SK-N-SH (cell line): ENCODE measurements around the gene CADPS2. TPM values are rescaled to one million over a fixed set of nuclear protein-coding genes. Genes with fewer than 3 reads are reported as not detected.
A peak's percentile ranks its signal among the peaks of the same experiment; 100 is the strongest.
"Not testable (repeated sequence)": the region's sequence is repeated elsewhere in the genome, so short reads cannot be mapped to it uniquely, and the experiment has no call there.

Experiments used
- CTCF ChIA-PET: fragments of 300-600, 350-600 bp; formaldehyde crosslinking; extraction: SDS; loops from one replicate; lab custom pipeline; 2021; lab: Yijun Ruan, JAX
- POLR2A ChIA-PET: fragments of 350-600 bp; sonication (Branson Sonifier 250); formaldehyde crosslinking; extraction: SDS; loops from one replicate; lab custom pipeline; 2020; ENCODE audit warnings: antibody characterized with exemption, inconsistent platforms; lab: Yijun Ruan, JAX
- DNase-seq: peaks from one replicate; pipeline ENCODE4 v3.0.0; 2012
- H2AFZ ChIP-seq: fragments of 200-600 bp; sonication (generic); 2 replicates; pipeline ENCODE4 v1.8.1; 2016; ENCODE audit warnings: antibody characterized with exemption, mild to moderate bottlenecking, low read depth
- H3F3A ChIP-seq: fragments of 200-600 bp; sonication (generic); replicated peaks from 2 replicates; pipeline ENCODE3; 2016; ENCODE audit warnings: antibody characterized with exemption, mild to moderate bottlenecking; ENCODE audit not compliant: insufficient read depth
- H3K27ac ChIP-seq, 2 experiments: fragments of 200-500 bp in 1 of 2; fragments of 200-600 bp in 1 of 2; sonication (Bioruptor generic) in 1 of 2; sonication (generic), shearing (Covaris generic) in 1 of 2; 2 replicates each; pipeline versions ENCODE4 v1.5.1 to v1.6.1; 2014 to 2016; ENCODE audit warnings: low read depth in 2 of 2, inconsistent platforms in 1 of 2, low read length in 1 of 2, mild to moderate bottlenecking in 1 of 2, mixed read lengths in 1 of 2
- H3K27me3 ChIP-seq: fragments of 200-600 bp; sonication (generic), shearing (Covaris generic); 2 replicates; pipeline ENCODE4 v1.6.1; 2016; ENCODE audit warnings: mixed run types; ENCODE audit not compliant: insufficient read depth
- H3K36me3 ChIP-seq, 2 experiments: fragments of 200-500 bp in 1 of 2; fragments of 200-600 bp in 1 of 2; sonication (Bioruptor generic) in 1 of 2; sonication (generic) in 1 of 2; replicated peaks in 1 of 2; 2 replicates each; pipeline versions ENCODE3 to v1.5.1; 2014 to 2016; ENCODE audit warnings: low read length in 1 of 2, mild to moderate bottlenecking in 1 of 2; ENCODE audit not compliant: insufficient read depth in 2 of 2, control insufficient read depth in 1 of 2
- H3K4me1 ChIP-seq, 2 experiments: fragments of 200-500 bp in 1 of 2; fragments of 200-600 bp in 1 of 2; sonication (Bioruptor generic) in 1 of 2; sonication (generic), shearing (Covaris generic) in 1 of 2; 2 replicates each; pipeline versions ENCODE4 v1.5.1 to v1.6.1; 2014 to 2016; ENCODE audit warnings: low read depth in 1 of 2, low read length in 1 of 2, mixed run types in 1 of 2; ENCODE audit not compliant: insufficient read depth in 2 of 2, control insufficient read depth in 1 of 2
- H3K4me2 ChIP-seq: fragments of 200-600 bp; sonication (generic), shearing (Covaris generic); 2 replicates; pipeline ENCODE4 v1.6.1; 2017; ENCODE audit warnings: mixed run types
- H3K4me3 ChIP-seq, 2 experiments: fragments of 200-500 bp in 1 of 2; fragments of 200-600 bp in 1 of 2; sonication (Bioruptor generic) in 1 of 2; sonication (generic), shearing (Covaris generic) in 1 of 2; 2 replicates each; pipeline versions ENCODE4 v1.5.1 to v1.8.1; 2014 to 2016; ENCODE audit warnings: low read depth in 2 of 2, inconsistent platforms in 1 of 2, low read length in 1 of 2, mild to moderate bottlenecking in 1 of 2, mixed read lengths in 1 of 2, moderate library complexity in 1 of 2
- H3K79me2 ChIP-seq: fragments of 200-600 bp; sonication (generic); 2 replicates; pipeline ENCODE4 v1.8.1; 2017; ENCODE audit warnings: mild to moderate bottlenecking; ENCODE audit not compliant: insufficient read depth
- H3K9ac ChIP-seq: fragments of 200-600 bp; sonication (generic); 2 replicates; pipeline ENCODE4 v1.6.1; 2017; ENCODE audit warnings: mixed run types
- H3K9me2 ChIP-seq: fragments of 200-600 bp; sonication (generic); 2 replicates; pipeline ENCODE4 v1.6.1; 2017; ENCODE audit warnings: mixed run types
- H3K9me3 ChIP-seq: fragments of 200-600 bp; sonication (generic); 2 replicates; pipeline ENCODE4 v1.6.1; 2017; ENCODE audit warnings: mixed run types, mild to moderate bottlenecking, moderate library complexity
- H4K20me1 ChIP-seq: fragments of 200-600 bp; sonication (generic); 2 replicates; pipeline ENCODE4 v1.6.1; 2017; ENCODE audit warnings: mild to moderate bottlenecking, mixed run types; ENCODE audit not compliant: insufficient read depth
- CTCF ChIP-seq: fragments of 200-600 bp; sonication (generic); IDR thresholded peaks from 2 replicates; pipeline ENCODE4 v1.6.1; 2017; ENCODE audit warnings: antibody characterized with exemption, mild to moderate bottlenecking, moderate library complexity
- FOXJ3 ChIP-seq: sonication (generic); formaldehyde crosslinking; IDR thresholded peaks from 2 replicates; pipeline ENCODE4 v1.5.1; 2020; ENCODE audit warnings: mild to moderate bottlenecking, missing genetic modification reagents
- FOXM1 ChIP-seq: IDR thresholded peaks from 2 replicates; pipeline ENCODE4 v1.4.0; 2012; ENCODE audit warnings: low read depth, mild to moderate bottlenecking
- IRF3 ChIP-seq: fragments of 150-350 bp; IDR thresholded peaks from 2 replicates; pipeline ENCODE4 v1.6.1; 2016; ENCODE audit warnings: mild to moderate bottlenecking, low read depth, low read length
- JUND ChIP-seq: IDR thresholded peaks from 2 replicates; pipeline ENCODE4 v1.4.0; 2012
- MAX ChIP-seq: IDR thresholded peaks from 2 replicates; pipeline ENCODE4 v1.4.0; 2012; ENCODE audit warnings: low read depth
- NFIC ChIP-seq: IDR thresholded peaks from 2 replicates; pipeline ENCODE4 v1.4.0; 2012; ENCODE audit warnings: borderline replicate concordance
- RAD21 ChIP-seq: IDR thresholded peaks from 2 replicates; pipeline ENCODE4 v1.6.1; 2012; ENCODE audit warnings: mild to moderate bottlenecking, low read length
- RFX5 ChIP-seq: IDR thresholded peaks from 2 replicates; pipeline ENCODE4 v1.6.1; 2012; ENCODE audit warnings: mild to moderate bottlenecking, improper control_type of control experiment, low read length
- SIN3A ChIP-seq: IDR thresholded peaks from 2 replicates; pipeline ENCODE4 v1.6.1; 2012; ENCODE audit warnings: low read depth, mild to moderate bottlenecking, low read length, moderate library complexity, borderline replicate concordance
- USF1 ChIP-seq: IDR thresholded peaks from 2 replicates; pipeline ENCODE4 v1.4.0; 2012; ENCODE audit warnings: low read depth, borderline replicate concordance
- YY1 ChIP-seq: IDR thresholded peaks from 2 replicates; pipeline ENCODE4 v1.4.0; 2012; ENCODE audit warnings: low read depth, mild to moderate bottlenecking
- ZBTB33 ChIP-seq: IDR thresholded peaks from 2 replicates; pipeline ENCODE4 v1.4.0; 2012; ENCODE audit warnings: low read depth, borderline replicate concordance
- WGBS: methylation state at CpG from one replicate; pipeline ENCODE4 v1.1.6; 2017; ENCODE audit warnings: low lambda C conversion rate; 5-methylcytosine and 5-hydroxymethylcytosine counted together
- polyA plus RNA-seq, 3 experiments: library from polyadenylated mRNA; depleted of rRNA; stranded (reverse); fragments of >200 nt; gene quantifications; 2 replicates each; pipeline ENCODE4 v1.2.3, GENCODE V29; 2012

The CADPS2 gene
- polyA plus RNA-seq, 1 of the 3 experiments (the other 2 are of a cell fraction): 0.05 TPM

- TF ChIP-seq ZBTB33 (no peak), JUND (no peak), NFIC (no peak), SIN3A (no peak), USF1 (no peak)
Measured at GRCh38 chr7:122289426-122289825, 596.8 kb downstream of the CADPS2 start (continued).

GRCh38 chr7:122284608-122285007 lies 601.7 kb downstream of the CADPS2 start:
- CTCF ChIA-PET, H3K9me3 ChIP-seq, H3K36me3 ChIP-seq, H3K9me2 ChIP-seq, H3K9ac ChIP-seq, H3K27ac ChIP-seq, H2AFZ ChIP-seq, POLR2A ChIA-PET, H3K4me2 ChIP-seq, H4K20me1 ChIP-seq, H3K4me3 ChIP-seq, H3K4me1 ChIP-seq, H3K79me2 ChIP-seq, DNase-seq, H3K27me3 ChIP-seq, H3F3A ChIP-seq: not testable (repeated sequence)
- 53% methylated on average over 16 of the region's 24 CpGs for WGBS

- Histone ChIP-seq H4K20me1 (no peaks in the 10 kb centered on the region), H3K27ac (no peak overlapping the region), H3K9me3 (no peaks in the 10 kb centered on the region), H3K9me2 (no peaks in the 10 kb centered on the region), H3F3A (no peaks in the 10 kb centered on the region), H3K4me1 (no peaks in the 10 kb centered on the region), H3K4me3 (no peak overlapping the region), H2AFZ (peak overlapping the region; percentile 18; the same call in 1 of the 2 replicates), H3K27me3 (no peaks in the 10 kb centered on the region), H3K4me2 (no peak overlapping the region), H3K9ac (no peak overlapping the region), H3K36me3 (no peaks in the 10 kb centered on the region), H3K79me2 (no peaks in the 10 kb centered on the region)
- 5% methylated on average over 2 of the region's 2 CpGs for WGBS
- ChIA-PET POLR2A (no interaction called here), CTCF (interaction anchor here (0.6 kb wide), 1 partner anchor 44 kb away, joined by 4 read pairs; no protein-coding TSS in a partner anchor)
- DNase-seq: no peak
- TF ChIP-seq CTCF (no peak), YY1 (no peak), RFX5 (no peak), RAD21 (no peak), FOXM1 (no peak), ZBTB33 (no peak), FOXJ3 (CRISPR knock-in tag) (no peak), IRF3 (no peak), SIN3A (no peak), MAX (no peak)
Measured at GRCh38 chr7:122273117-122273516, 613.1 kb downstream of the CADPS2 start.
